Measurements from ENCODE around the gene G6PC2. TPM values are rescaled to one million over a fixed set of nuclear protein-coding genes. Genes with fewer than 3 reads are reported as not detected.

The G6PC2 gene
- total RNA-seq, 1 experiment from 2014 or later, result not detected

DNA sequence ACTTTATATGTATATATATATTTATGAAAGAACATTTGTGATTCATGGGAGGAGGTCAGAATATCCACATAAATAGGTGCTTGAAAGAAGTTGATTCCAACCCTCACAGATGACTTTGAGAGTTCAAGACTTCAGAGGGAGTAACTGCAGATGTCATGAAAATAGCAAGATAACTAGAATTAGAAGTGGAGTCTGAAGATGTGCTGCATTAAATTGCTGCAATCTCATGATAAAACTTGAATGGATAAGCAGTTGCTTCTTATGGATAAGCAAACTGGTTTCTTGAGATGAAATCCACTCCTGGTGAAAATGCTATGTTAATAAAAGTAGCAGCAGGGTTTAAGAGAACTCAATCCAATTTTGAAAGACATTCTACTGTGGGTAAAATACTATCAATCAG, 40.2 kb downstream of the G6PC2 start:
- Histone ChIP-seq H3K4me1 (ENCODE audit: insufficient read depth, low read length, poor library complexity, severe bottlenecking) (no peaks in the 10 kb centered on the region), H3K27me3 (replicated peaks; ENCODE audit: insufficient read depth, low read depth, low read length, poor library complexity) (no peaks in the 10 kb centered on the region), H3K4me3 (ENCODE audit: low read depth, low read length, poor library complexity, severe bottlenecking) (no peak overlapping the region), H3K9me3 (ENCODE audit: low read depth, low read length, poor library complexity, severe bottlenecking) (no peaks in the 10 kb centered on the region), H3K36me3 (ENCODE audit: insufficient read depth, low read length, poor library complexity, severe bottlenecking) (no peaks in the 10 kb centered on the region), H3K27ac (ENCODE audit: low read depth, low read length, poor library complexity, severe bottlenecking) (no peak overlapping the region)
- TF ChIP-seq, protein P1, sequence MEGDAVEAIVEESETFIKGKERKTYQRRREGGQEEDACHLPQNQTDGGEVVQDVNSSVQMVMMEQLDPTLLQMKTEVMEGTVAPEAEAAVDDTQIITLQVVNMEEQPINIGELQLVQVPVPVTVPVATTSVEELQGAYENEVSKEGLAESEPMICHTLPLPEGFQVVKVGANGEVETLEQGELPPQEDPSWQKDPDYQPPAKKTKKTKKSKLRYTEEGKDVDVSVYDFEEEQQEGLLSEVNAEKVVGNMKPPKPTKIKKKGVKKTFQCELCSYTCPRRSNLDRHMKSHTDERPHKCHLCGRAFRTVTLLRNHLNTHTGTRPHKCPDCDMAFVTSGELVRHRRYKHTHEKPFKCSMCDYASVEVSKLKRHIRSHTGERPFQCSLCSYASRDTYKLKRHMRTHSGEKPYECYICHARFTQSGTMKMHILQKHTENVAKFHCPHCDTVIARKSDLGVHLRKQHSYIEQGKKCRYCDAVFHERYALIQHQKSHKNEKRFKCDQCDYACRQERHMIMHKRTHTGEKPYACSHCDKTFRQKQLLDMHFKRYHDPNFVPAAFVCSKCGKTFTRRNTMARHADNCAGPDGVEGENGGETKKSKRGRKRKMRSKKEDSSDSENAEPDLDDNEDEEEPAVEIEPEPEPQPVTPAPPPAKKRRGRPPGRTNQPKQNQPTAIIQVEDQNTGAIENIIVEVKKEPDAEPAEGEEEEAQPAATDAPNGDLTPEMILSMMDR (conservative IDR thresholded peaks at IDR 0.05; ENCODE audit: low read depth, low read length), result no peak
- no peak for TF ChIP-seq EZH2 (IDR thresholded peaks at IDR 0.05; ENCODE audit: borderline replicate concordance, low read depth, low read length, poor library complexity, severe bottlenecking)
- no TSS peak for BruUV-seq (replicated peaks)
- CTCF ChIA-PET, result no interaction called here
- no peak for DNase-seq (ENCODE audit: low spot score)
- intact Hi-C loops (cut with micrococcal nuclease; ENCODE audit: unreplicated experiment), result no loop called here
- POLR2A ChIA-PET (ENCODE audit: low non-redundant PET), result no interaction called here

DNA sequence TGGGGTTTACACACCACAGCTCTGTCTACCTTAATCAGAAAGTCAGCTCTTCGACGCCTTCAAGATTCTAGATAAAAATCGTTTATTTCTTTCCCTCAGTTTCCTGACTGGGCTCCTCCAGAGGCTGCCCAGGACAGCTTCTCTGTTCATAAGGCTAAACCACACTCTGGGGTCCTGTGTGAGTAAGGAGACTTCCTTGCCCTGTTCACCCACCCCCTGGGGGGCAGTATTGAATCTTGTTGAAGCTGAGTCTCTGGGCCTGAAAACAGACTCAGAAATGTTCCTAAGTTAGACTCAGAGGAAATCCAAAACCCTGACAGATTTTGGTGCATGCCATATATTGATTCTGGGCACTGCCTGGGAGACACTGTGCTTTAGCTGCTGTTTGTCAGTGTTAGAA, 43.0 kb downstream of the G6PC2 start:
- Histone ChIP-seq H3K36me3 (ENCODE audit: insufficient read depth, low read length, poor library complexity, severe bottlenecking) (no peaks in the 10 kb centered on the region), H3K9me3 (ENCODE audit: low read depth, low read length, poor library complexity, severe bottlenecking) (no peaks in the 10 kb centered on the region), H3K27me3 (replicated peaks; ENCODE audit: insufficient read depth, low read depth, low read length, poor library complexity) (no peaks in the 10 kb centered on the region), H3K4me3 (ENCODE audit: low read depth, low read length, poor library complexity, severe bottlenecking) (no peak overlapping the region), H3K27ac (ENCODE audit: low read depth, low read length, poor library complexity, severe bottlenecking) (no peak overlapping the region), H3K4me1 (ENCODE audit: insufficient read depth, low read length, poor library complexity, severe bottlenecking) (no peaks in the 10 kb centered on the region)
- TF ChIP-seq, protein P1 (conservative IDR thresholded peaks at IDR 0.05; ENCODE audit: low read depth, low read length), result no peak
- no peak for TF ChIP-seq EZH2 (IDR thresholded peaks at IDR 0.05; ENCODE audit: borderline replicate concordance, low read depth, low read length, poor library complexity, severe bottlenecking)
- CTCF ChIA-PET, result no interaction called here
- BruUV-seq (replicated peaks), result no TSS peak
- POLR2A ChIA-PET (ENCODE audit: low non-redundant PET), result no interaction called here
- intact Hi-C loops (cut with micrococcal nuclease; ENCODE audit: unreplicated experiment), result no loop called here
- peak; percentile 7 for DNase-seq (ENCODE audit: low spot score)

DNA sequence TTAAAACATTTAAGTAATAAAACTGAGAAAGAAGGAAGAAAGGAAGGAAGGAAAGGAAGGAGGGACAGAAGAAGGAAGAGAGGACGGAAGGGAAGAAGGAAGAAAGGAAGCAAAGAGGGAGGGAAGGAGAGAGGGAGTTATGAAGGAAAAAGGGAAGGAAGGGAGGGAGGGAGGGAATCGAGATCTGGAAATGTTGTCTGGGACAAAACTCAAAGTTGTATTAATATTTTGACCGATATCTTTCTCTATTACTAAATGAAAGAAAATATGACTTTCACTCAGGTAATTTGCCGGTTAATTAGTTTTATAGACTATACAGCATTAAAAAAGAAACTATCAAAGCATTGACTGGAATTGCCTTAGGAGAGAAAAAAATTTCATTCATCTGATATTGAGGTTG, 44.4 kb downstream of the G6PC2 start:
- no peaks in the 10 kb centered on the region for H3K36me3 ChIP-seq (ENCODE audit: insufficient read depth, low read length, poor library complexity, severe bottlenecking)
- TF ChIP-seq, protein P1 (conservative IDR thresholded peaks at IDR 0.05; ENCODE audit: low read depth, low read length), result no peak
- H3K4me1 ChIP-seq (ENCODE audit: insufficient read depth, low read length, poor library complexity, severe bottlenecking), result no peaks in the 10 kb centered on the region
- no peaks in the 10 kb centered on the region for H3K9me3 ChIP-seq (ENCODE audit: low read depth, low read length, poor library complexity, severe bottlenecking)
- no peak for DNase-seq (ENCODE audit: low spot score)
- intact Hi-C loops (cut with micrococcal nuclease; ENCODE audit: unreplicated experiment), result no loop called here
- H3K4me3 ChIP-seq (ENCODE audit: low read depth, low read length, poor library complexity, severe bottlenecking), result no peak overlapping the region
- ChIA-PET POLR2A (ENCODE audit: low non-redundant PET) (no interaction called here), CTCF (no interaction called here)
- no peaks in the 10 kb centered on the region for H3K27me3 ChIP-seq (replicated peaks; ENCODE audit: insufficient read depth, low read depth, low read length, poor library complexity)
- no peak overlapping the region for H3K27ac ChIP-seq (ENCODE audit: low read depth, low read length, poor library complexity, severe bottlenecking)
- no TSS peak for BruUV-seq (replicated peaks)
